K562 (cell line): ENCODE results near the gene AGAP3. TPM values are rescaled to one million over a fixed set of nuclear protein-coding genes. Genes with fewer than 3 reads are reported as not detected.

Experiments used
- FOXK2 ChIP-seq, 2 experiments: fragments of 450-650 bp; IDR thresholded peaks in 1 of 2; conservative IDR thresholded peaks in 1 of 2; 2 replicates each; pipeline ENCODE4 v1.6.1; 2016; ENCODE audit warnings: low read depth in 2 of 2, mild to moderate bottlenecking in 1 of 2
- JUND ChIP-seq, 2 experiments: IDR thresholded peaks; 2 replicates in 1 of 2; 3 replicates in 1 of 2; pipeline ENCODE4 v1.6.1; 2011; ENCODE audit warnings: borderline replicate concordance in 2 of 2, low read depth in 2 of 2, low read length in 2 of 2, improper control_type of control experiment in 1 of 2, missing biosample characterization in 1 of 2, missing genetic modification characterization in 1 of 2, missing genetic modification reagents in 1 of 2
- LARP7 ChIP-seq: fragments of 450-650 bp; IDR thresholded peaks from 2 replicates; pipeline ENCODE4 v1.6.1; 2016
- NFE2 ChIP-seq: IDR thresholded peaks from 2 replicates; pipeline ENCODE4 v1.6.1; 2014; ENCODE audit warnings: antibody characterized with exemption, low read depth
- NFRKB ChIP-seq: fragments of 450-650 bp; IDR thresholded peaks from 2 replicates; pipeline ENCODE4 v1.6.1; 2016; ENCODE audit warnings: low read depth
- NRF1 ChIP-seq, 2 experiments: fragments of 450-650 bp; IDR thresholded peaks in 1 of 2; conservative IDR thresholded peaks in 1 of 2; 2 replicates each; pipeline ENCODE4 v1.6.1; 2014; ENCODE audit warnings: mild to moderate bottlenecking in 2 of 2
- SMARCC2 ChIP-seq: fragments of 450-650 bp; IDR thresholded peaks from 2 replicates; pipeline ENCODE4 v1.6.1; 2017; ENCODE audit warnings: antibody characterized with exemption, moderate library complexity, mild to moderate bottlenecking, low read depth
- ZNF780A ChIP-seq: fragments of 250-450 bp; sonication (Bioruptor Pico); IDR thresholded peaks from 2 replicates; pipeline ENCODE4 v1.5.0; 2021; ENCODE audit warnings: mild to moderate bottlenecking
- polyA plus RNA-seq, 8 experiments: library from polyadenylated mRNA; depleted of rRNA in 4 of 8; stranded (reverse) in 5 of 8; unstranded in 3 of 8; fragments of >200 nt; fragmentation: Nextera tagmentation in 2 of 8; fragmentation: Illumina TruSeq in 1 of 8; extraction: Ambion mirVana in 2 of 8; extraction: Trizol in 1 of 8; gene quantifications; 2 replicates each; pipeline versions ENCODE4 v1.2.1 to v1.2.3, GENCODE V29; 2011 to 2014; ENCODE audit warnings: inconsistent platforms in 1 of 8, missing spikeins in 1 of 8
- total RNA-seq, 7 experiments: library from RNA; depleted of rRNA in 6 of 7; stranded (reverse); fragments of >200 nt in 6 of 7; fragmentation: Illumina TruSeq in 2 of 7; extraction: Trizol in 2 of 7; gene quantifications; 2 replicates each; pipeline versions ENCODE4 v1.2.1 to v1.2.3, GENCODE V29; 2011 to 2021; ENCODE audit warnings: low replicate concordance in 1 of 7
- TF ChIP-seq, protein P1 (sequence below): fragments of 450-650 bp; IDR thresholded peaks from 2 replicates; pipeline ENCODE4 v1.6.1; 2016
- TF ChIP-seq, protein P2 (sequence below): fragments of 450-650 bp; IDR thresholded peaks from 2 replicates; pipeline ENCODE4 v1.6.1; 2016; ENCODE audit warnings: mild to moderate bottlenecking, moderate library complexity
- TF ChIP-seq, protein P3 (sequence below): IDR thresholded peaks from 3 replicates; pipeline ENCODE4 v1.6.1; 2011; ENCODE audit warnings: borderline replicate concordance, mild to moderate bottlenecking, moderate library complexity; ENCODE audit not compliant: insufficient read length; ENCODE audit errors: extremely low read depth

AGAP3 gene
- total and polyA plus RNA-seq, 9 of the 15 experiments (the other 6 are each of a cell fraction or from before 2014, with no cell fraction given) = 3.4 to 208 (median 62.2) TPM

DNA sequence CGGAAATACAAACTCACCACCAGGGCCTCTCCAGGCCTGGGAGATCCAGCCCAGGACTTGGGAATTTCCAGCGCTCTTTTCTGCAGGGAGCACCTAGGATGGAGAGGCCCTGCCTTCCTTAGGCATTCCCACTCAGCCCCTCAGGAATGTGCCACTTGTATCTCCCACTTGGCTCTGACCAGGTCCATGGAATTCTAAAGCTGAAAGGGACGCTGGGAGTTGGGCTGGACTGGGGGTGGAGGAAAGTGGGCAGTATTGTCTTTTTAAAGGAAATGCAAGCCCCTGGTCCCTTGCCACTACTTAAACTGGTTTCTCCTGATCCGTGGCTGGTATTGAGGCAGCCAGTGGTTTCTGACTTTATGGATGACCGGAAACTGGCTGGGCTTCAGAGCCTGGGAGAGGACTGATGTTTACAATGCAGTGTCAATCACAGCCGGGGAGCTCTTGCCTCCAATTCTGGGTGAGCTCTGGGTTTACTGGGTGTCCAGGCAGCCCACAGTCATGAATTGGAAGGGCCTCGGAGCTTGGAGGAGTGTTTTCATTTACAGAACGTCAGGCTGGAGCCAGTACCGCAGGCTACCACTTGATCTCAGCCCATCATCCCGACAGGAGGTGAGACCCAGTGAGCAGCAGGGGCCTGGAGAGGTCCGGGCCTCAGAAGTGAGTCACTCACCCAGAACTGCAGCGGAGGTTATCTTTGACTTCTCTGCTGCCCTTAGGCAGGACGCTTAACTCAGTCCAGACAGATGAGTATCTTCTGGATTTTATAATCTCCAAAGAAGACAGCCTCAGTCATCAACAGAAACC lies 27.3 kb downstream of the AGAP3 start (continued):
- peak; percentile 93 for TF ChIP-seq JUND (IDR thresholded peaks at IDR 0.05; ENCODE audit: borderline replicate concordance, low read depth, low read length)
- peak; percentile 90; the same call in 2 of the 3 replicates for TF ChIP-seq JUND (tag; IDR thresholded peaks at IDR 0.05; ENCODE audit: borderline replicate concordance, low read depth, low read length)
- TF ChIP-seq SMARCC2 = no peak
- TF ChIP-seq NFE2 = no peak
- TF ChIP-seq LARP7 = no peak
- no peak for TF ChIP-seq FOXK2 (conservative IDR thresholded peaks at IDR 0.05 in 1 of 2, IDR thresholded peaks at IDR 0.05 in 1 of 2; ENCODE audit: low read depth in 2 of 2)
- no peak for TF ChIP-seq NFRKB
- TF ChIP-seq ZNF780A (CRISPR knock-in tag) = no peak
- TF ChIP-seq, protein P1, sequence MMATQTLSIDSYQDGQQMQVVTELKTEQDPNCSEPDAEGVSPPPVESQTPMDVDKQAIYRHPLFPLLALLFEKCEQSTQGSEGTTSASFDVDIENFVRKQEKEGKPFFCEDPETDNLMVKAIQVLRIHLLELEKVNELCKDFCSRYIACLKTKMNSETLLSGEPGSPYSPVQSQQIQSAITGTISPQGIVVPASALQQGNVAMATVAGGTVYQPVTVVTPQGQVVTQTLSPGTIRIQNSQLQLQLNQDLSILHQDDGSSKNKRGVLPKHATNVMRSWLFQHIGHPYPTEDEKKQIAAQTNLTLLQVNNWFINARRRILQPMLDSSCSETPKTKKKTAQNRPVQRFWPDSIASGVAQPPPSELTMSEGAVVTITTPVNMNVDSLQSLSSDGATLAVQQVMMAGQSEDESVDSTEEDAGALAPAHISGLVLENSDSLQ = peak; percentile 88
- TF ChIP-seq, protein P2, sequence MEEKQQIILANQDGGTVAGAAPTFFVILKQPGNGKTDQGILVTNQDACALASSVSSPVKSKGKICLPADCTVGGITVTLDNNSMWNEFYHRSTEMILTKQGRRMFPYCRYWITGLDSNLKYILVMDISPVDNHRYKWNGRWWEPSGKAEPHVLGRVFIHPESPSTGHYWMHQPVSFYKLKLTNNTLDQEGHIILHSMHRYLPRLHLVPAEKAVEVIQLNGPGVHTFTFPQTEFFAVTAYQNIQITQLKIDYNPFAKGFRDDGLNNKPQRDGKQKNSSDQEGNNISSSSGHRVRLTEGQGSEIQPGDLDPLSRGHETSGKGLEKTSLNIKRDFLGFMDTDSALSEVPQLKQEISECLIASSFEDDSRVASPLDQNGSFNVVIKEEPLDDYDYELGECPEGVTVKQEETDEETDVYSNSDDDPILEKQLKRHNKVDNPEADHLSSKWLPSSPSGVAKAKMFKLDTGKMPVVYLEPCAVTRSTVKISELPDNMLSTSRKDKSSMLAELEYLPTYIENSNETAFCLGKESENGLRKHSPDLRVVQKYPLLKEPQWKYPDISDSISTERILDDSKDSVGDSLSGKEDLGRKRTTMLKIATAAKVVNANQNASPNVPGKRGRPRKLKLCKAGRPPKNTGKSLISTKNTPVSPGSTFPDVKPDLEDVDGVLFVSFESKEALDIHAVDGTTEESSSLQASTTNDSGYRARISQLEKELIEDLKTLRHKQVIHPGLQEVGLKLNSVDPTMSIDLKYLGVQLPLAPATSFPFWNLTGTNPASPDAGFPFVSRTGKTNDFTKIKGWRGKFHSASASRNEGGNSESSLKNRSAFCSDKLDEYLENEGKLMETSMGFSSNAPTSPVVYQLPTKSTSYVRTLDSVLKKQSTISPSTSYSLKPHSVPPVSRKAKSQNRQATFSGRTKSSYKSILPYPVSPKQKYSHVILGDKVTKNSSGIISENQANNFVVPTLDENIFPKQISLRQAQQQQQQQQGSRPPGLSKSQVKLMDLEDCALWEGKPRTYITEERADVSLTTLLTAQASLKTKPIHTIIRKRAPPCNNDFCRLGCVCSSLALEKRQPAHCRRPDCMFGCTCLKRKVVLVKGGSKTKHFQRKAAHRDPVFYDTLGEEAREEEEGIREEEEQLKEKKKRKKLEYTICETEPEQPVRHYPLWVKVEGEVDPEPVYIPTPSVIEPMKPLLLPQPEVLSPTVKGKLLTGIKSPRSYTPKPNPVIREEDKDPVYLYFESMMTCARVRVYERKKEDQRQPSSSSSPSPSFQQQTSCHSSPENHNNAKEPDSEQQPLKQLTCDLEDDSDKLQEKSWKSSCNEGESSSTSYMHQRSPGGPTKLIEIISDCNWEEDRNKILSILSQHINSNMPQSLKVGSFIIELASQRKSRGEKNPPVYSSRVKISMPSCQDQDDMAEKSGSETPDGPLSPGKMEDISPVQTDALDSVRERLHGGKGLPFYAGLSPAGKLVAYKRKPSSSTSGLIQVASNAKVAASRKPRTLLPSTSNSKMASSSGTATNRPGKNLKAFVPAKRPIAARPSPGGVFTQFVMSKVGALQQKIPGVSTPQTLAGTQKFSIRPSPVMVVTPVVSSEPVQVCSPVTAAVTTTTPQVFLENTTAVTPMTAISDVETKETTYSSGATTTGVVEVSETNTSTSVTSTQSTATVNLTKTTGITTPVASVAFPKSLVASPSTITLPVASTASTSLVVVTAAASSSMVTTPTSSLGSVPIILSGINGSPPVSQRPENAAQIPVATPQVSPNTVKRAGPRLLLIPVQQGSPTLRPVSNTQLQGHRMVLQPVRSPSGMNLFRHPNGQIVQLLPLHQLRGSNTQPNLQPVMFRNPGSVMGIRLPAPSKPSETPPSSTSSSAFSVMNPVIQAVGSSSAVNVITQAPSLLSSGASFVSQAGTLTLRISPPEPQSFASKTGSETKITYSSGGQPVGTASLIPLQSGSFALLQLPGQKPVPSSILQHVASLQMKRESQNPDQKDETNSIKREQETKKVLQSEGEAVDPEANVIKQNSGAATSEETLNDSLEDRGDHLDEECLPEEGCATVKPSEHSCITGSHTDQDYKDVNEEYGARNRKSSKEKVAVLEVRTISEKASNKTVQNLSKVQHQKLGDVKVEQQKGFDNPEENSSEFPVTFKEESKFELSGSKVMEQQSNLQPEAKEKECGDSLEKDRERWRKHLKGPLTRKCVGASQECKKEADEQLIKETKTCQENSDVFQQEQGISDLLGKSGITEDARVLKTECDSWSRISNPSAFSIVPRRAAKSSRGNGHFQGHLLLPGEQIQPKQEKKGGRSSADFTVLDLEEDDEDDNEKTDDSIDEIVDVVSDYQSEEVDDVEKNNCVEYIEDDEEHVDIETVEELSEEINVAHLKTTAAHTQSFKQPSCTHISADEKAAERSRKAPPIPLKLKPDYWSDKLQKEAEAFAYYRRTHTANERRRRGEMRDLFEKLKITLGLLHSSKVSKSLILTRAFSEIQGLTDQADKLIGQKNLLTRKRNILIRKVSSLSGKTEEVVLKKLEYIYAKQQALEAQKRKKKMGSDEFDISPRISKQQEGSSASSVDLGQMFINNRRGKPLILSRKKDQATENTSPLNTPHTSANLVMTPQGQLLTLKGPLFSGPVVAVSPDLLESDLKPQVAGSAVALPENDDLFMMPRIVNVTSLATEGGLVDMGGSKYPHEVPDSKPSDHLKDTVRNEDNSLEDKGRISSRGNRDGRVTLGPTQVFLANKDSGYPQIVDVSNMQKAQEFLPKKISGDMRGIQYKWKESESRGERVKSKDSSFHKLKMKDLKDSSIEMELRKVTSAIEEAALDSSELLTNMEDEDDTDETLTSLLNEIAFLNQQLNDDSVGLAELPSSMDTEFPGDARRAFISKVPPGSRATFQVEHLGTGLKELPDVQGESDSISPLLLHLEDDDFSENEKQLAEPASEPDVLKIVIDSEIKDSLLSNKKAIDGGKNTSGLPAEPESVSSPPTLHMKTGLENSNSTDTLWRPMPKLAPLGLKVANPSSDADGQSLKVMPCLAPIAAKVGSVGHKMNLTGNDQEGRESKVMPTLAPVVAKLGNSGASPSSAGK = no peak
- TF ChIP-seq, protein P3, sequence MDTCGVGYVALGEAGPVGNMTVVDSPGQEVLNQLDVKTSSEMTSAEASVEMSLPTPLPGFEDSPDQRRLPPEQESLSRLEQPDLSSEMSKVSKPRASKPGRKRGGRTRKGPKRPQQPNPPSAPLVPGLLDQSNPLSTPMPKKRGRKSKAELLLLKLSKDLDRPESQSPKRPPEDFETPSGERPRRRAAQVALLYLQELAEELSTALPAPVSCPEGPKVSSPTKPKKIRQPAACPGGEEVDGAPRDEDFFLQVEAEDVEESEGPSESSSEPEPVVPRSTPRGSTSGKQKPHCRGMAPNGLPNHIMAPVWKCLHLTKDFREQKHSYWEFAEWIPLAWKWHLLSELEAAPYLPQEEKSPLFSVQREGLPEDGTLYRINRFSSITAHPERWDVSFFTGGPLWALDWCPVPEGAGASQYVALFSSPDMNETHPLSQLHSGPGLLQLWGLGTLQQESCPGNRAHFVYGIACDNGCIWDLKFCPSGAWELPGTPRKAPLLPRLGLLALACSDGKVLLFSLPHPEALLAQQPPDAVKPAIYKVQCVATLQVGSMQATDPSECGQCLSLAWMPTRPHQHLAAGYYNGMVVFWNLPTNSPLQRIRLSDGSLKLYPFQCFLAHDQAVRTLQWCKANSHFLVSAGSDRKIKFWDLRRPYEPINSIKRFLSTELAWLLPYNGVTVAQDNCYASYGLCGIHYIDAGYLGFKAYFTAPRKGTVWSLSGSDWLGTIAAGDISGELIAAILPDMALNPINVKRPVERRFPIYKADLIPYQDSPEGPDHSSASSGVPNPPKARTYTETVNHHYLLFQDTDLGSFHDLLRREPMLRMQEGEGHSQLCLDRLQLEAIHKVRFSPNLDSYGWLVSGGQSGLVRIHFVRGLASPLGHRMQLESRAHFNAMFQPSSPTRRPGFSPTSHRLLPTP = no peak
- 0 out of 4 replicates have a peak, but pooled peaks of 1 of the 2 experiments have one; percentile 31 for TF ChIP-seq NRF1 (conservative IDR thresholded peaks at IDR 0.05 in 1 of 2, IDR thresholded peaks at IDR 0.05 in 1 of 2)
